Ovary (tissue), 3 donors: ENCODE measurements around the gene ORMDL1.

Experiments used
- CTCF ChIP-seq, 3 donors: fragments of 450-650 bp in 2 of 3; fragments of 200-600 bp in 1 of 3; IDR thresholded peaks; one replicate each; pipeline versions ENCODE4 v1.5.1 to v1.8.0; 2016 to 2022; ENCODE audit warnings: antibody characterized with exemption in 3 of 3, mild to moderate bottlenecking in 1 of 3
- POLR2A ChIP-seq: fragments of 450-650 bp; IDR thresholded peaks from one replicate; pipeline ENCODE4 v1.6.1; 2017; ENCODE audit warnings: antibody characterized with exemption, mild to moderate bottlenecking, moderate library complexity
- donor health status: DM: no; HTN: no; CAD: no.

GRCh38 chr2:189756311-189756952 is 27.7 kb downstream of the ORMDL1 start:
- TF ChIP-seq CTCF (IDR thresholded peaks at IDR 0.05) = no peak
- no peak for TF ChIP-seq POLR2A
